Endodermal cell (in vitro differentiated cells): ENCODE measurements around the gene MOSPD3. TPM values are rescaled to one million over a fixed set of nuclear protein-coding genes. Genes with fewer than 3 reads are reported as not detected.

ENCODE experiments used
- DNase-seq: peaks from one replicate; pipeline ENCODE4 v3.0.0-alpha.2; 2017
- H3K27ac ChIP-seq: 2 replicates; pipeline ENCODE4 v1.5.1; 2013; ENCODE audit warnings: mild to moderate bottlenecking, low read depth, low read length, moderate library complexity
- H3K27me3 ChIP-seq: 2 replicates; pipeline ENCODE4 v1.6.1; 2013; ENCODE audit warnings: mild to moderate bottlenecking, low read length, moderate library complexity; ENCODE audit not compliant: insufficient read depth, control insufficient read depth, poor library complexity, severe bottlenecking
- H3K36me3 ChIP-seq: 2 replicates; pipeline ENCODE4 v1.7.0; 2013; ENCODE audit warnings: mild to moderate bottlenecking, low read length, moderate library complexity; ENCODE audit not compliant: control insufficient read depth, insufficient read depth
- H3K4me1 ChIP-seq: one replicate; pipeline ENCODE4 v1.7.0; 2013; ENCODE audit warnings: low read length; ENCODE audit not compliant: control insufficient read depth, insufficient read depth
- H3K4me3 ChIP-seq: 2 replicates; pipeline ENCODE4 v1.5.1; 2013; ENCODE audit warnings: mild to moderate bottlenecking, low read length, moderate library complexity
- H3K9ac ChIP-seq: 2 replicates; pipeline ENCODE4 v1.6.1; 2013; ENCODE audit warnings: mild to moderate bottlenecking, low read length, moderate library complexity; ENCODE audit not compliant: poor library complexity, severe bottlenecking; ENCODE audit errors: extremely low read depth
- H3K9me3 ChIP-seq: 2 replicates; pipeline ENCODE4 v1.6.1; 2013; ENCODE audit warnings: mild to moderate bottlenecking, low read length, moderate library complexity; ENCODE audit not compliant: control insufficient read depth
- H3K27ac Mint-ChIP-seq: 2 replicates; pipeline ENCODE4 v1.8.0; 2020; ENCODE audit warnings: mixed read lengths
- H3K27me3 Mint-ChIP-seq: 2 replicates; pipeline ENCODE4 v1.8.0; 2021; ENCODE audit warnings: mild to moderate bottlenecking, mixed read lengths; ENCODE audit not compliant: insufficient read depth
- H3K36me3 Mint-ChIP-seq: 2 replicates; pipeline ENCODE4 v1.8.0; 2020; ENCODE audit warnings: low read depth, mixed read lengths
- H3K4me1 Mint-ChIP-seq: 2 replicates; pipeline ENCODE4 v1.8.0; 2020; ENCODE audit warnings: mixed read lengths
- H3K4me3 Mint-ChIP-seq: 2 replicates; pipeline ENCODE4 v1.8.0; 2020; ENCODE audit warnings: mild to moderate bottlenecking, moderate library complexity, mixed read lengths
- H3K9me3 Mint-ChIP-seq: 2 replicates; pipeline ENCODE4 v1.8.0; 2020; ENCODE audit warnings: mild to moderate bottlenecking, mixed read lengths
- CTCF ChIP-seq: fragments of 200-600 bp; sonication (generic); conservative IDR thresholded peaks from 2 replicates; pipeline ENCODE4 v1.5.0; 2021; ENCODE audit warnings: antibody characterized with exemption, mild to moderate bottlenecking
- WGBS, 2 experiments: methylation state at CpG; one replicate each; pipeline versions ENCODE4 v1.1.5 to v1.1.7; 2013; ENCODE audit warnings: missing lambda C conversion rate in 2 of 2, mixed read lengths in 1 of 2; ENCODE audit not compliant: insufficient coverage in 1 of 2, insufficient read length in 1 of 2; 5-methylcytosine and 5-hydroxymethylcytosine counted together
- total RNA-seq, 2 donors: library from RNA; stranded (reverse); fragmentation: NEBNext Ultra II Directional in 1 of 2; extraction: Animal tissue kit (Norgen Biotek cat#: 25700) in 1 of 2; gene quantifications; 2 replicates in 1 of 2; 3 replicates in 1 of 2; pipeline ENCODE4 v1.2.1, GENCODE V29; 2021

Gene MOSPD3
- total RNA-seq, 2 donors from 2014 or later = 19.8 to 25.5 TPM

DNA sequence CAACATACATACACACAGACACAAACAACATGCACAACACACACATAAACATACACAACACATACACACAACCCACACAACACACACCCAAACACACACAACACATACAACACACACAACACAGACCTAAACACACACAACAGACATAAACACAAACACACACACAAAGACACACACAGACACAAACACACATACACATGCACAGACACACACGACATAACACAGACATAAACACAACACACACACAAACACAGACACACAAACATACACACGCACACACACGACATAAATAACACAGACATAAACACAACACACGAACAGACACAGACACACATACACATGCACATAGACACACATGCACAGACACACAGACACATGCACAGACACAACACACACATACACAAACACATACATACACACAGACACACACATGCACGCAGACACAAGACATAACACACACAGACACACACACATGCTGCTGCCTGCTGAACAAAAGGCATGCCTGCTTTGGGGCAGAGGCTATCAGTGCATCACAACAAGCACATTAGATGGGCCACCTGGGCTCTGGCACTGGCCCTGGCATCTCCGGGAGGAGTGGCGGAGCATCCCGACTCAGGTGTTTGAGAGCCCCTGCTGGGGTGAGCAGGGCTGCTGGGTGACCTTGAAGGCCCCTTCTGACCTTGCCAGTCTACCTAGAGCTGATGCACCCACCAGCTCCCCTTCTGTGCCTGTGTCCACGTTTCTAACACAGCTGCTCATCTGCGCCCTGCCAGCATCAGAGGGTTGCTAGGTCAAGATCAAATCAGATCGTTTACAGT, 31.7 kb upstream of the MOSPD3 start:
- no peaks in the 10 kb centered on the region for H3K27me3 Mint-ChIP-seq
- TF ChIP-seq CTCF = no peak
- no peaks in the 10 kb centered on the region for H3K9me3 ChIP-seq
- no peak overlapping the region for H3K4me3 Mint-ChIP-seq
- H3K27me3 ChIP-seq = no peaks in the 10 kb centered on the region
- peaks cover 19% of the 10 kb centered on the region for H3K4me1 Mint-ChIP-seq
- peak; percentile 32 for DNase-seq
- peaks cover 40% of the 10 kb centered on the region for H3K36me3 ChIP-seq
- peaks cover 9% of the 10 kb centered on the region for H3K4me1 ChIP-seq
- 90 to 97% methylated on average over 4 to 11 of the region's 11 CpGs for WGBS, 2 experiments
- H3K27ac ChIP-seq = no peak overlapping the region
- H3K4me3 ChIP-seq = no peak overlapping the region
- no peak overlapping the region for H3K27ac Mint-ChIP-seq
- no peak overlapping the region for H3K9ac ChIP-seq
- peaks cover 24% of the 10 kb centered on the region for H3K36me3 Mint-ChIP-seq
- H3K9me3 Mint-ChIP-seq = no peaks in the 10 kb centered on the region

- Mint-ChIP-seq H3K36me3 (peaks cover 12% of the 10 kb centered on the region), H3K27ac (no peak overlapping the region), H3K4me1 (peaks cover 19% of the 10 kb centered on the region), H3K4me3 (no peak overlapping the region), H3K9me3 (no peaks in the 10 kb centered on the region), H3K27me3 (no peaks in the 10 kb centered on the region)
- WGBS, 2 experiments = 89 to 94% methylated on average over 13 to 20 of the region's 20 CpGs
- no peaks in the 10 kb centered on the region for H3K9me3 ChIP-seq
- peaks cover 9% of the 10 kb centered on the region for H3K4me1 ChIP-seq
- H3K27me3 ChIP-seq = no peaks in the 10 kb centered on the region
- no peak overlapping the region for H3K9ac ChIP-seq
- no peak overlapping the region for H3K27ac ChIP-seq
- peaks cover 39% of the 10 kb centered on the region for H3K36me3 ChIP-seq
- TF ChIP-seq CTCF = no peak
- peak; percentile 36 for DNase-seq
- H3K4me3 ChIP-seq = no peak overlapping the region
Measured at GRCh38 chr7:100582041-100582579, 30.2 kb upstream of the MOSPD3 start.

GRCh38 chr7:100582650-100583049, 29.7 kb upstream of the MOSPD3 start:
- no peak overlapping the region for H3K4me3 ChIP-seq
- H3K4me1 ChIP-seq = peaks cover 9% of the 10 kb centered on the region
- Mint-ChIP-seq H3K9me3 (no peaks in the 10 kb centered on the region), H3K4me3 (no peak overlapping the region), H3K4me1 (peaks cover 19% of the 10 kb centered on the region), H3K27me3 (no peaks in the 10 kb centered on the region), H3K36me3 (peaks cover 12% of the 10 kb centered on the region), H3K27ac (no peak overlapping the region)
- H3K9me3 ChIP-seq = no peaks in the 10 kb centered on the region
- WGBS, 2 experiments = 93 to 98% methylated on average over 6 to 11 of the region's 11 CpGs
- no peaks in the 10 kb centered on the region for H3K27me3 ChIP-seq
- no peak overlapping the region for H3K27ac ChIP-seq
- H3K36me3 ChIP-seq = peaks cover 36% of the 10 kb centered on the region
- no peak overlapping the region for H3K9ac ChIP-seq
- no peak for TF ChIP-seq CTCF
- DNase-seq = peak; percentile 31
